Inflammatory macrophage treated with lipopolysaccharide for 1 hour (primary cell): ENCODE results near the gene ZNF440.
A peak's percentile ranks its signal among the peaks of the same experiment; 100 is the strongest.
"Not testable (repeated sequence)": the region's sequence is repeated elsewhere in the genome, so short reads cannot be mapped to it uniquely, and the experiment has no call there.

Source experiments
- DNase-seq, 2 donors: peaks; one replicate each; pipeline ENCODE4 v3.0.0-alpha.2; 2020 to 2022

The ZNF440 gene

DNA sequence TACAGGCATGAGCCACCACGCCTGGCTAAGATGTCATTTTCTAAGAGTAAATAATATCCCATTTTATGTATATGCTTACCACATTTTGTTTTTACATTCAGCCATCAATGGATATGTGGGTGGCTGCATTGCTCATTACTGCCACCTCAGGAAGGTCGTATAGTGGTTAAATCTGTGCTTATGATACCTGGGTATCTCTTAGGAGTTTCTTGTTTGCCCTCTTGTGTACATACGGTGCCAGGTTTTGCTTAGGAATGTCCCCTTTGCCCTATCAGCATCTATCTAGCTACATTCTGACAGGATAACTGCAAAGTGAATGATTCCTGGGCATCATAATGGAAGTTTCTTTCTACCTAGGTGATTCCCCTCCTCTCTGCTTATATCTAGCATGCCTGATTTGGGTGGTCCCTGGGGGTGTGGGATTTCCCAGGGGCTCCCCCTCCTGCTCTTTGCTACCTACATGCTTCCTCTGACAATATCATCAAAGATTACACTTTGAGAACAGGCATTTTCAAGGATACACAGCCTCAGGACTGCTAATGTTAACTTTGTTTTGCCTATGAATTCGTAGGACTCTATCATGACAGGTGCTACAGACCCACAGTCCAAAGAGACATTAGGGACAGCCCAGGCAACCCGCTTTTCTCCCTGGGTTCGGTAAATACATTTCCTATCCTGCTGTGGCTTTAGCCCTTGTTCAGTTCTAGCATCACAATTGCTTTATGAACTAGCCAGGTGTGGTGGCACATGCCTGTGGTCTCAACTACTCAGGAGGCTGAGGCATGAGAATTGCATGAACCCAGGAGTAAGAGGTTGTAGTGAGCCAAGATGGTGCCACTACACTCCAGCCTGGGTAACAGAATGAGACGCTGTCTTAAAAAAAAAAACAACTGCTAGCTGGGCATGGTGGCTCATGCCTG, 15.1 kb downstream of the ZNF440 start:
- DNase-seq = not testable (repeated sequence)

DNA sequence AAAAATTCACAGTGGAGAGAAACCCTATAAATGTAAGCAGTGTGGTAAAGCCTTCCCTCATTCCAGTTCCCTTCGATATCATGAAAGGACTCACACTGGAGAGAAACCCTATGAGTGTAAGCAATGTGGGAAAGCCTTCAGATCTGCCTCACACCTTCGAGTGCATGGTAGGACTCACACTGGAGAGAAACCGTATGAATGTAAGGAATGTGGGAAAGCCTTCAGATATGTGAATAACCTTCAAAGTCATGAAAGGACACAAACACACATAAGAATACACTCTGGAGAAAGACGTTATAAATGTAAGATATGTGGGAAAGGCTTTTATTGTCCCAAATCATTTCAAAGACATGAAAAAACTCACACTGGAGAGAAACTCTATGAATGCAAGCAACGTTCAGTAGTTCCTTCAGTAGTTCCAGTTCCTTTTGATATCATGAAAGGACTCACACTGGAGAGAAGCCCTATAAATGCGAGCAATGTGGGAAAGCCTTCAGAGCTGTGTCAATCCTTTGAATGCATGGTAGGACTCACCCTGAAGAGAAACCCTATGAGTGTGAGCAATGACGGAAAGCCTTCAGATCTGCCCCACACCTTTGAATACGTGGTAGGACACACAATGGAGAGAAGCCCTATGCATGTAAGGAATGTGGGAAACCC, 18.3 kb downstream of the ZNF440 start:
- no peak for DNase-seq

DNA sequence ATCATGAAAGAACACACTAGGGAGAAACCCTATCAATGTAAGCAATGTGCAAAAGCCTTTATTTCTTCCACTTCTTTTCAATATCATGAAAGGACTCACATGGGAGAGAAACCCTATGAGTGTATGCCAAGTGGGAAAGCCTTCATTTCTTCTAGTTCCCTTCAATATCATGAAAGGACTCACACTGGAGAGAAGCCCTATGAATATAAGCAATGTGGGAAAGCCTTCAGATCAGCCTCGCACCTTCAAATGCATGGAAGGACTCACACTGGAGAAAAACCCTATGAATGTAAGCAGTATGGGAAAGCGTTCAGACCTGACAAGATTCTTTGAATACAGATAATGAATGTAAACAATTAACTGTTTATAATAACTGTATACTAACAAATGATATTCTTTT, 19.5 kb downstream of the ZNF440 start:
- DNase-seq = no peak

DNA sequence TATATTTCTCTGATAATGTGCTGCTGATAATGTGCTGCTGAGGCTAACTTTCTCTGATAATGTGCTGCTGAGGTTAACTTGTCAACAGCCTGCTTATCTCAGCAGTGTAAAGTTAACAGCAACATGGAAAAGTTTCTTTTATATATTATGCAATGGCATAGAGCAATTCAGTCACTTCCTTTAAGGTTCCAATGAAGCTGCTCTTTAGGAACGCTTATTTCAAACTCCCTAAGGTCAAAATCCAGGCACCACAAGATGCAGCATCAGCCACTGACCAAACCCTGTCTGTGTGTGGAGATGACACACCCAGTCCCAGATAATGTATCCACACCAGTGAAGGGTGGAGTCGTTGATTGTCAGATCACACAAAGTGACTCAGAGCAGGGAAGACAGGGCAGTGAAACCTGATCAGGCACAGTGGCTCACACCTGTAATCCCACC, 21.6 kb downstream of the ZNF440 start:
- not testable (repeated sequence) for DNase-seq

DNA sequence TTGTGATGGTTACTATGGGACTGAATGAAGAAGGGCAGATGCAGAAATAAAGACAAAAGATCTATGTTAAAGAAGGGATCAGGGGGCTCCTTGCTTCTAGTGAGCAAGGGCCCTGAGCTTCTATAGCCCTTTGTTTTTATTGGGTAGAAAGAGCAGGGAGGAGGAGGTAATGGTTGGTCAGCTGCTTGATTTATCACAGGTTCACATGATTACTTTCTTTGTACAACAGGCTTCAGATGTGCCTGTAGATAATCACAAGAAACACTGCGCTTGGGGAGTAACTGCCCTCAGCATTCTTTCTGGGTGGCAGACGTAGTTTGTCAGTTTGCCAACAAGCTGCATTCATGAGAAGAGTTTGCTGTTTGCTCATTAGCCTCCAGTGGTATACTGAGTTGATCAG, 29.6 kb downstream of the ZNF440 start:
- no peak for DNase-seq

DNA sequence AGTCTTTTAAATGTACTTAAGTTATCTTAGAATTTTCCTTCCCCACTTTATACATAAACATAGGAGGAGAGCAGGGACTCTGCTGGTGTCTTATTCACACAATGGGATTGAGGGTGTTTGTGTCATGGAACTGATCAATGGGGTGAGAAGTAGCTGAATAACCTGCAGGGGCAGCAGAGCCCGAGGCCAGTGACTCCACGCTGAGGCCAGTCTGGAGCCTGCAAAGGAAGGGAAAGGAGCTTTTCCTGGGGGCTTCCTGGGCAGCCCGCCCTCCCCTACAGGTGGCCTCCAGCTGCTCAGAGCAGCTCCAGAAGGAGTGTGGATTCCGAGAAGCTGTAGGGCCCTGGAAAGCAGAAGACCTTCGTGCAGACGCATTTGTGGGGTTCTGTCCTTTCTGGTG, 33.5 kb downstream of the ZNF440 start:
- not testable (repeated sequence) for DNase-seq

DNA sequence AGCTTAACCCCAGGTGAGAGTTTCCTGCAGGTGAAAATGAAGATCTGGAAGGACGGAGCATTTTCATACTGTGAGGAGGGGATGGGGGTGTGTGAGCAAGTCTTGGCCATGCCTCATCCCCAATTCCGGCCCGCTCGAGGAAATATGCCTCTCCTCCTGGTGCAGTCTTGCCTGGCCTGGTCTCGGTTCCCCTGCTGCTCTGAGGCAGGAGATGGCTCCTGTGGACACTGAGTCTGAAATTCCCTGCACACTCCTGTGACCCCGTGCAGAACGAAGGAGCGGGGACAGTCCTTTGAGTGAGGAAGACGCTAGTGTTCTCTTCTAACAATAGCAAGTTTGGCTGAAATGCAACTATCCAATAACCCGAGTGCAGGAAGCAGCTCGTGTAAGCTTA, 34.1 kb downstream of the ZNF440 start:
- DNase-seq = no peak

DNA sequence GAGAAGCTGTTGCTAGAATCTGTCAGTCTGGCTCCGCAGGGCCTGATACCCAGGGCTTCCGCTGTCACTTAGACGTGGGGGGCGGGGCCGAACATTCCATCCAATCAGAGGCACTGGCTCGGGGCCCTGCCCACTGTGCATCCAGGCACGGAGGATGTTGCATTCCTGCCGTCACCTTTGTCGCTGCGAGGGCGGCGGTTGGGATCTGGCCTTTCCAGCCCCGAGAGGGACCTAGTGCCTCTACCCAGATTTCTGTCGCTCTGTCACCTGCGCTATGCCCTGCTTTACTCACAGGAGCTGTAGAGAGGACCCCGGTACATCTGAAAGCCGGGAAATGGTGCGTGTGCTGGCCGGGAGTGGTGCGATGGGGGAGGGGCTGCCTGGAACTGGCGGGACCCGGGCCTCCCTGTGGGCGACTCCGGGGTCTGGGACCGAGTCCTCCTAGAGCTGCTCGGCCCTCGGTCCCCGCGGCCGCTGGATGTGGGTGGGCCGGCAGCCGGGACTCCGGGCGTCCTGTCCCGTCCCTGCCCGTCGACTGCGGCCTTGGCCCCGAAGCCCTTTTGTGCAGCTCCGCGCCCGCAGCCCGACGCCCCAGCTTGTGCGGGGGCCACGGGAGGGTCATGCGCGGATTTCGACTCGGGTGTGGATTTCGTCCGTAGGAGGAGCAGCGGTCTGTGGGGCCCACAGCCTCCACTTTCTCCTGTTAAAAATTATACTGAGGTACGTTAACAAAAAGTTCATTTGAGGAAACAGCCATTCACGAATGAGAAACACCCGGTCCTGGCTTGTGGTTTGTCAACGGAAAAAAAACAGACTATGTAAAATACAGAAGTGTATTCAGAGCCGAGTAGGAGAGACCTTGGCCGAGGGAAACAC, 34.8 kb downstream of the ZNF440 start, which contains the start of gene ZNF439:
Gene ZNF439 (plus strand): TSS at position 133 of the 876 bp plus-strand sequence. CDS start 142 bp downstream, at position 275.
- DNase-seq = peak; percentile 54 to 74

DNA sequence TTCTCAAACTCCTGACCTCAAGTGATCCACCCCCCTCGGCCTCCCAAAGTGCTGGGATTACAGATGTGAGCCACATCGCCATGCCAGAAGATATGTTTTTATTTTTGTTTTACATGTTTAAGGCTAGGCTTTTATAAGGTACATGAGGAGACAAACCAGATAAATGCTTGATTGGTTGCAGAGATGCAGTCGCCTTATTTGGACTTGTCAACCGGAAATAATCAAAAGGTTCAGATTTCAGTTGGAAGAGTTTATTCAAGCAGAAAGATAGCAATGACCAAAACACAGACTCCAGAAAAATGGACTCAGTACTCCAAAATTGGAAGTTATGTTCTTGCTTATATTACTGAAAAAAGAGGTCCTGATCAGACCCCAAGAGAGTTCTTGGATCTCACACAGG, 36.2 kb downstream of the ZNF440 start:
- DNase-seq = not testable (repeated sequence)

DNA sequence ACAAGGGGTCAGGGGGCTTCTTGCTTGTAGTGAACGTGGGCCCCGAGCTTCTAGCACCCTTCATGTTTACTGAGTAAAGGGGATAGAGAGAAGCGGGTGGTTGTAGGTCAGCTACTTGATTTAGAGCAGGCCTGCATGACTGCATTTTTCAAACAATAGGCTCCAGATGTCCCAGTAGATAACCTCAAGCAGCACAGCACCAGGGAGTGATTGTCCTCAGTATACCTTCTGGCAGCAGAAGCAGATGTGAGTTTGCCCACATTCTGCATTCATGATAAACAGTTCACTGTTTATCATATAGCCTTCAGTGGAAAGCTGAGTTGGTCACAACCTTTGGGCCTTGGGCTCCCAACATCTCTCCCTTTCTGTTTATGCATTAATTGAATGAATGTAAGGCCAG, 39.3 kb downstream of the ZNF440 start:
- no peak for DNase-seq

DNA sequence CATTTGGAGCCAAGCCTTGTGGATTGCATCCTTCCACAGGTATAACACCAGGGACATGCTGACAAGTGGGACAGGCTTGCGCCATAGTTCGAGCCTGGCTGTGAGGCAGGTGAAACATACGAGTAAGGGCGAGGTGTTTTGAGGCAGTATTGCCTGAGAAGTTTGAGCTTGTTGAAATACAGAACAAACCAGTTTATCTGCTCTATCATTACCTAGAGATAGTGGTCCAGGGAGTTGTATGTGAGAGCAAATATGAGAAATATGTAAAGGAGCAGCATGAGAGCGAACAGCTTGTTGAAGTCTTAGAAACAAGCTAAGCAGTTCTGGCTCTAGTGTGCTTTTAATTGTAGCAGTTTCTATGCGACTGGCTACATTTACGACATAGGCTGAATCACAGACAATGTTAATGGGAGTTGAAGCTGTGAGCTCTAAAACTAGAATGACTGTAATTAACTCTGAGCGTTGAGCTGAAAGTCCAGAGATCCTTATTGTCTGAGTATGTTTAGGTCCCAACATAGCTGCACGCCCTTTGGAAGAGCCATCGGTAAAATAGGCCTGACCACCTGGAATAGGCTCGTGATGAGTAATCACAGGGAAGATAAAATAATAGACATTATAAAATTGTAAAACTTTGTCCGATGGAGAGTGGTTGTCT, 42.6 kb downstream of the ZNF440 start:
- DNase-seq = no peak

DNA sequence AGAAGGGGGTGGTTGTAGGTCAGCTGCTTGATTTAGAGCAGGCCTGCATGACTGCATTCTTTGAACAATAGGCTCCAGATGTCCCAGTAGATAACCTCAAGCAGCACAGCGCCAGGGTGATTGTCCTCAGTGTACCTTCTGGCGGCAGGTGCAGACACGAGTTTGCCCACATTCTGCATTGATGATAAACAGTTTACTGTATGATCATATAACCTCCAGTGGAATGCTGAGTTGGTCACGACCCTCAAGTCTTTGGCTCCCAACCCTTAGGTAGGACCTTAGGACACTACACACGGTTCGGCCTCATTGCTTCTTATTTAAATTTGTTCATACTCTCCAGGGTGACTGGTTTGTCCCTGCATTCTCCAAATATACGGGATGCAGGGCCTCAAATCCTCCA, 46.6 kb downstream of the ZNF440 start:
- no peak for DNase-seq

DNA sequence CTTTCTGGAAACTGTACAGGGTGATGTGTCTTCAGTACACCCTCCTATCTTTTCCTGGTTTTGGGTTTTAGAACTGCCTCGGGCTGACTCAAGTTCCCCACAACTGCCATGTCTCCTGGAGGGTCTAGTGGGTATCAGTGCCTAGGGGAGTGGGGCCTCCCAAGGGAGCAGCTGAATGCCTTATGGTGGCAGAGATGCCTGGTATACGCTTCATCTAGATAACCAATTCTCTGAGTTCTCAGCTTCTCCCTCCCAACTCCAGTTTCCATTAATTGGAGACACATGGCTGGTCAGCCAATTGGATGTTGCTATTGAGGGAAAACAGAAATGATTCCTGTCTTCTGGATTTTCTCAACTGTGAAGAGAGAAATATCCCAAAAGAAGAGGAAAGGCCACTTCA, 47.2 kb downstream of the ZNF440 start:
- DNase-seq = no peak

DNA sequence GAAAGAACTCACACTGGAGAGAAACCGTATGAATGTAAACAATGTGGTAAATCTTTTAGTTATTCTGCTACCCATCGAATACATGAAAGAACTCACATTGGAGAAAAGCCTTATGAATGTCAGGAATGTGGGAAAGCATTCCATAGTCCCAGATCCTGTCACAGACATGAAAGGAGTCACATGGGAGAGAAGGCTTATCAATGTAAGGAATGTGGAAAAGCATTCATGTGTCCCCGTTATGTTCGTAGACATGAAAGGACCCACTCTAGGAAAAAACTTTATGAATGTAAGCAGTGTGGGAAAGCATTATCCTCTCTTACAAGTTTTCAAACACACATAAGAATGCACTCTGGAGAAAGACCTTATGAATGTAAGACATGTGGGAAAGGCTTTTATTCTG, 53.7 kb downstream of the ZNF440 start:
- DNase-seq = not testable (repeated sequence)

DNA sequence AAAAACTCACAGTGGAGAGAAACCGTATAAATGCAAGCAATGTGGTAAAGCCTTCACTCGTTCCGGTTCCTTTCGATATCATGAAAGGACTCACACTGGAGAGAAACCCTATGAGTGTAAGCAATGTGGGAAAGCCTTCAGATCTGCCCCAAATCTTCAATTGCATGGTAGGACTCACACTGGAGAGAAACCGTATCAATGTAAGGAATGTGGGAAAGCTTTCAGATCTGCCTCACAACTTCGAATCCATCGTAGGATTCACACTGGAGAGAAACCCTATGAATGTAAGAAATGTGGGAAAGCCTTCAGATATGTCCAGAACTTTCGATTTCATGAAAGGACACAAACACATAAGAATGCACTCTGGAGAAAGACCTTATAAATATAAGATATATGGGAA, 54.1 kb downstream of the ZNF440 start:
- DNase-seq = no peak

DNA sequence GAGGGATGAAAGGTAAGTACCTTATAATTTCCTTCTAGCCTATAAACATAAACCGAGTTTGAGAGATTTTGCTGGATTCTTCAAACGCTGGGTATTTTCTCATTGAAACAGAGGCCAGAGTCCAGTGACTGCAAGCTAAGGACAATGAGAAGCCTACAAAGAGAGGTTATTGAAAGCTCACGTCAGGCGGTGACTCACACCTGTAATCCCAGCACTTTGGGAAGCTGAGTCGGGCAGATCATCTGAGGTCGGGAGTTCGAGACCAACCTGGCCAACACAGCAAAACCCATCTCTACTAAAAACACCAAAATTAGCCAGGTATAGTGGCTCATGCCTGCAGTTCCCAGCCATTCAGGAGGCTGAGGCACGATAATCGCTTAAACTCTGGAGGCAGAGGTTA, 58.6 kb downstream of the ZNF440 start:
- no peak for DNase-seq

DNA sequence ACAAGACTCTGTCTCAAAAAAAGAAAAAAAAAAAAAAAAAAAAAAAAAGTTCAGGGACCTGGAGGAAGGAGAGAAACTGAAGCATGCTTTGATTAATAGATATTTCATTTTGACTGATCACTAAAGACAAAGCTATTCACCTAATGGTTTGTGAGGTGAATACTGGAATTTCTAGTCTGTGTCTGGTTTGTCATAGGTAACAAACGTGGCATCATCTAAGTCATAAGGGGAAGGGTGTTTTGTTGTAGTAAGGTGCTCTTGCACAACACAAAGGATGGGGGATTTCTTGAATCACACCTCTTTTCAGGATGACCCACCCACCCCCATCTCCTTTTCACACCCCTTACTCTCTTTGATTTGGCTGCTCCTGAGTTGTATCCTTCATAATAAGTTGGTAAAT, 59.7 kb downstream of the ZNF440 start:
- no peak for DNase-seq

DNA sequence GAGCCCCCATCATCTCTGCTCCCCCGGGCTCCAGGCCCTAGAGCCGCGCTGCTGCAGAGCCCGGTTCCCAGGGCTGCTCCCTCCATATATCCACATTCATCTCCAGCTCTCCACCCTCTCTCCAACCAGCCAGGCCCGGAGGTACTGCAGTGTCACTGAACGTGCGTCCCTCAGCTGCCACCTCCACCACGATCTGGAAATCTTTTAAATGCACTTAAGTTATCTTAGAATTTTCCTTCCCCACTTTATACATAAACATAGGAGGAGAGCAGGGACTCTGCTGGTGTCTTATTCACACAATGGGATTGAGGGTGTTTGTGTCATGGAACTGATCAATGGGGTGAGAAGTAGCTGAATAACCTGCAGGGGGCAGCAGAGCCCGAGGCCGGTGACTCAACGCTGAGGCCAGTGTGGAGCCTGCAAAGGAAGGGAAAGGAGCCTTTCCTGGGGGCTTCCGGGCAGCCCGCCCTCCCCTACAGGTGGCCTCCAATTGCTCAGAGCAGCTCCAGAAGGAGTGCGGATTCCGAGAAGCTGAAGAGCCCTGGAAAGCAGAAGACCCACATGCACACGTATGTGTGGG, 65.7 kb downstream of the ZNF440 start:
- peak in 1 of 2 donors; percentile 9 for DNase-seq

DNA sequence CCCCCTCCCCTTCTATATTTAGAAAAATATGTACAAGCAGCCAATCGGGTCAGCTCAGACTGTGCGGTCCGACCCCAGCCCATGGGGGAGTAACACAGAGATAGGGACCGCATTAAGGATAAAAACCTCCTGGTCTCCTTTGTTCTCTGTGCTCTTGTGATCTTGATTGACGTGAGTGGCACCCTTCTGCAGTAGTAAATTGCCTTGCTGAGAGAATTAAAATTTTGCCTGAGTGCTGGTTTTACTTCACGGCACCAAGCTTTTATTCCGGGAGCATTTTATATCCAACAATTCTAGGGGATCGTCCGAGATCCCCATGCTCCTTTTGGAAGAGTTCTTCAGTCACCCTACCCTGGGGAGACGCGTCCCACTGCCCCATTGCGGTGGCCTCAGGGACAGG, 66.5 kb downstream of the ZNF440 start:
- no peak for DNase-seq

DNA sequence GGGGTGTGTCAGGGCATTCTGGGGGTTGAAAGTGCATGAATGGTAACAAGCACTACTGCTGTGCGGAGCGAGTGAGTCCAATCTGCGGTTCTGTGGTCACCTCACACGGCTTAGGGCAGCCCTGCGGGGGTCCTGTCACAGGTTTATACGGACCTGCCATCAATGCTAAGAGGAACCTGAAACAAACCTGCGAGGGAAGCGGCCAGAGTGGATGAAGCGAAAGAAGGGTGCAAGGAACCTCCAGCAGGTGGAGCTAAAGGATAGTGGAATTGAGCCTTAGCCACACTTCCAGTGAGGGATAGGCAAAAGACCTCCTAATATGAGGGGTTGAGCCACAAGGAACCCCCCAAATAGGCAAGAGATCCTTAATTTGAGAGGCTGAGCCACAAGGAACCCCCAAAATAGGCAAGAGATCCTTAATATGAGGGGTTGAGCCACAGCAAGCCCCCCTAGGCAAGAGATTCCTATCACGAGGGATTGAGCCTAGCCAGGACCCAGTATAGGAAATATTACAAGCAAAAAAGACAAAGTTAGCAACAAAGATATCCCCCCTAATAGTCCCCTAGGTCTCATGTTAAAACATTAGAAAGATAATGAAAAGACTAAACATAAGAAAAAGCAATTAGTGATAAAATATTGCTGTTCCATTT, 67.2 kb downstream of the ZNF440 start:
- peak; percentile 42 to 87 for DNase-seq

DNA sequence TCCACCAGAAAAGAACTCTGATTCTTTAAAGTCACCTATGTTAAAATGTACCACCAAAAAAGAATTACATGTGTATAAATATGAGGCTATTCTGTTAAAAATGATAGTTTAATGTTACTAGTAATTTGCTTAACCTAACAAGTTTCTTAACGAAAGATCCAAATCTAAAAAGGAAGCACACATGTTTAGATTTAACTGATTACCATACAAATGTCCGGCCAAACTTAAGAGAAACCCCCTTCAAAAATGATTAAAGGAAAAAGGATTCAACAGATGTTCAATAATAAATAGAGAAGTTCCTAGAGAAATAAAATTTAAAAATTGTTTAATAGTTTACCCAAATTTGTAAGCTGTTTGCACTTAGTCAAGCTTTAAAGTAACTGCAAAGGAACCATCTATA, 68.5 kb downstream of the ZNF440 start:
- no peak for DNase-seq
